A549 (cell line): ENCODE data around the gene ZBTB4. TPM values are rescaled to one million over a fixed set of nuclear protein-coding genes. Genes with fewer than 3 reads are reported as not detected.
A peak's percentile ranks its signal among the peaks of the same experiment; 100 is the strongest.

Source experiments
- ATAC-seq, 2 experiments: fragments of 200-7000 bp in 1 of 2; fragments of >200 bp in 1 of 2; cut with Nextera tagmentation in 1 of 2; cut with Tn5 transposase in 1 of 2; 3 replicates each; pipeline versions ENCODE4 v1.8.0 to v1.9.1; 2018 to 2020; ENCODE audit warnings: mild to moderate bottlenecking in 1 of 2, moderate library complexity in 1 of 2
- CTCF ChIA-PET: fragments of 300-600 bp; sonication (Branson Sonifier 250); formaldehyde crosslinking; extraction: SDS; loops from one replicate; lab custom pipeline; 2021; ENCODE audit warnings: antibody characterized with exemption, inconsistent platforms; lab: Yijun Ruan, JAX
- POLR2A ChIA-PET: fragments of 350-600 bp; formaldehyde crosslinking; extraction: SDS; loops from one replicate; lab custom pipeline; 2021; ENCODE audit warnings: antibody characterized with exemption, inconsistent platforms; lab: Yijun Ruan, JAX
- DNase-seq, 2 experiments: peaks; one replicate each; pipeline versions ENCODE4 v3.0.0 to v3.0.0-alpha.2; 2011 to 2016; ENCODE audit warnings: low read depth in 1 of 2, low spot score in 1 of 2
- FAIRE-seq: peaks from 2 replicates; lab custom pipeline; 2011; peaks lifted over from hg19 to GRCh38; lab: Jason Lieb, UNC
- H3K27ac ChIP-seq, 2 experiments: fragments of >200 bp; sonication (Bioruptor Twin); formaldehyde crosslinking; 3 replicates each; pipeline ENCODE4 v1.5.1; 2016 to 2017
- H3K4me1 ChIP-seq: fragments of >200 bp; sonication (Bioruptor Twin); formaldehyde crosslinking; 3 replicates; pipeline ENCODE4 v1.6.1; 2016
- H3K4me2 ChIP-seq: fragments of >200 bp; sonication (Bioruptor Twin); formaldehyde crosslinking; 3 replicates; pipeline ENCODE4 v1.6.1; 2016
- H3K4me3 ChIP-seq: fragments of >200 bp; sonication (Bioruptor Twin); formaldehyde crosslinking; 3 replicates; pipeline ENCODE4 v1.5.1; 2016
- H3K9me3 ChIP-seq: fragments of >200 bp; sonication (Bioruptor Twin); formaldehyde crosslinking; 3 replicates; pipeline ENCODE4 v1.6.1; 2016
- BHLHE40 ChIP-seq: IDR thresholded peaks from 2 replicates; pipeline ENCODE4 v1.6.1; 2012; ENCODE audit warnings: low read depth, low read length, inconsistent platforms
- CTCF ChIP-seq: fragments of >200 bp; sonication (Bioruptor Twin); formaldehyde crosslinking; IDR thresholded peaks from 3 replicates; pipeline ENCODE4 v1.5.1; 2016
- E2F6 ChIP-seq: IDR thresholded peaks from 2 replicates; pipeline ENCODE4 v1.6.1; 2012; ENCODE audit warnings: low read depth, borderline replicate concordance
- EHF ChIP-seq: fragments of 250-450 bp; sonication (Bioruptor Pico); IDR thresholded peaks from 2 replicates; pipeline ENCODE4 v1.5.0; 2020; ENCODE audit warnings: mild to moderate bottlenecking
- ESRRA ChIP-seq: fragments of 150-350 bp; IDR thresholded peaks from 2 replicates; pipeline ENCODE4 v1.6.1; 2014; ENCODE audit warnings: mild to moderate bottlenecking, low read length, borderline replicate concordance
- FOSB ChIP-seq: fragments of 250-450 bp; sonication (Bioruptor Pico); IDR thresholded peaks from 2 replicates; pipeline ENCODE4 v1.5.0; 2020; ENCODE audit warnings: mild to moderate bottlenecking, moderate library complexity
- HOXA7 ChIP-seq: fragments of 250-450 bp; sonication (Bioruptor Pico); IDR thresholded peaks from 2 replicates; pipeline ENCODE4 v1.5.0; 2020; ENCODE audit warnings: mild to moderate bottlenecking, moderate library complexity
- JUN ChIP-seq, 2 experiments: fragments of >200 bp; sonication (Bioruptor Twin); formaldehyde crosslinking; IDR thresholded peaks; 2 replicates in 1 of 2; 3 replicates in 1 of 2; pipeline ENCODE4 v1.6.1; 2016 to 2017
- NR3C1 ChIP-seq: fragments of >200 bp; sonication (Bioruptor Twin); formaldehyde crosslinking; IDR thresholded peaks from 3 replicates; pipeline ENCODE4 v1.6.1; 2017
- PBX3 ChIP-seq: IDR thresholded peaks from 2 replicates; pipeline ENCODE4 v1.6.1; 2012
- POLR2A ChIP-seq: IDR thresholded peaks from 2 replicates; pipeline ENCODE4 v1.6.1; 2012; ENCODE audit warnings: mild to moderate bottlenecking, low read length
- RARB ChIP-seq: fragments of 250-450 bp; sonication (Bioruptor Pico); IDR thresholded peaks from 2 replicates; pipeline ENCODE4 v1.8.0; 2021; ENCODE audit warnings: mild to moderate bottlenecking, moderate library complexity
- REST ChIP-seq: fragments of 200-600 bp; sonication (generic); IDR thresholded peaks from 2 replicates; pipeline ENCODE4 v1.6.1; 2016; ENCODE audit warnings: antibody characterized with exemption, mild to moderate bottlenecking, moderate library complexity
- RFX5 ChIP-seq: fragments of 450-650 bp; IDR thresholded peaks from 2 replicates; pipeline ENCODE4 v1.7.1; 2014; ENCODE audit warnings: antibody characterized with exemption, mild to moderate bottlenecking, moderate library complexity
- TP53 ChIP-seq: fragments of 250-450 bp; sonication (Bioruptor Pico); IDR thresholded peaks from 2 replicates; pipeline ENCODE4 v1.5.0; 2021; ENCODE audit warnings: mild to moderate bottlenecking, moderate library complexity
- WGBS: methylation state at CpG from one replicate; pipeline ENCODE4 v1.1.6; 2017; ENCODE audit errors: missing lambda C conversion rate; 5-methylcytosine and 5-hydroxymethylcytosine counted together
- polyA plus RNA-seq, 4 experiments: library from polyadenylated mRNA; depleted of rRNA in 3 of 4; stranded (reverse); fragments of >200 nt; fragmentation: RNase III in 1 of 4; extraction: RNeasy Plus Mini Kit Qiagen cat#74134 plus additional on column Dnase treatment in 1 of 4; gene quantifications; 2 replicates in 3 of 4; 3 replicates in 1 of 4; pipeline ENCODE4 v1.2.3, GENCODE V29; 2011 to 2017

The ZBTB4 gene
- polyA plus RNA-seq, 2 of the 4 experiments (the other 2 are of a cell fraction) = 14.4 to 28.2 TPM

GRCh38 chr17:7444682-7445618 lies 34.5 kb downstream of the ZBTB4 start, which contains the start of gene CHRNB1:
Gene CHRNB1 (plus strand): TSS chr17:7445061. CDS start chr17:7445128, 67 bp downstream.
- ChIA-PET POLR2A (interaction anchor here (0.6 to 2.7 kb wide), 5 partner anchors 17 to 51 kb away, joined by 3 to 8 read pairs (median 4); partner anchors contain the start of genes PLSCR3, POLR2A, TMEM256 and ZBTB4), CTCF (interaction anchor here (0.9 to 30.1 kb wide), 10 partner anchors 4 to 115 kb away, joined by 3 to 342 read pairs (median 6); partner anchors contain the start of genes CHRNB1, FGF11, KCTD11 and SENP3)
- Histone ChIP-seq H3K9me3 (no peaks in the 10 kb centered on the region), H3K4me2 (peak within 1 kb of the TSS; percentile 83), H3K4me3 (peak within 1 kb of the TSS; percentile 37), H3K4me1 (peaks cover 23% of the 10 kb centered on the region), H3K27ac (peak within 1 kb of the TSS; percentile 63 to 74)
- WGBS = 70% methylated on average over 37 of the region's 51 CpGs
- peak; percentile 62 to 82 for ATAC-seq
- TF ChIP-seq RARB (no peak), NR3C1 (no peak), PBX3 (no peak), JUN (IDR thresholded peaks at IDR 0.05) (no peak), RFX5 (no peak), BHLHE40 (no peak)
- no peak for FAIRE-seq
- peak; percentile 68 to 71 for DNase-seq

GRCh38 chr17:7443499-7444485 lies 35.6 kb downstream of the ZBTB4 start:
- H3K27ac ChIP-seq = no peak overlapping the region
- no peak overlapping the region for H3K4me3 ChIP-seq
- ChIA-PET CTCF (interaction anchor here (0.8 to 30.1 kb wide), 7 partner anchors 2 to 117 kb away, joined by 3 to 342 read pairs (median 24); partner anchors contain the start of genes CHRNB1, FGF11, KCTD11 and SENP3), POLR2A (interaction anchor here (0.6 to 2.7 kb wide), 6 partner anchors 9 to 83 kb away, joined by 3 to 8 read pairs (median 4); partner anchors contain the start of genes PLSCR3, POLR2A, TMEM102 and TMEM256)
- peaks cover 31% of the 10 kb centered on the region for H3K4me1 ChIP-seq
- no peak for FAIRE-seq
- TF ChIP-seq EHF (CRISPR knock-in tag) (no peak), CTCF (no peak), PBX3 (no peak), E2F6 (no peak), TP53 (no peak), HOXA7 (no peak), FOSB (CRISPR knock-in tag) (no peak), JUN (IDR thresholded peaks at IDR 0.05) (no peak), REST (no peak), POLR2A (no peak), ESRRA (no peak)
- no peak overlapping the region for H3K4me2 ChIP-seq
- no peaks in the 10 kb centered on the region for H3K9me3 ChIP-seq
- DNase-seq = no peak
- 70% methylated on average over 7 of the region's 7 CpGs for WGBS
- ATAC-seq = no peak
